Fibroblast of lung (primary cell): Measurements from ENCODE around the gene R3HDM4. TPM values are rescaled to one million over a fixed set of nuclear protein-coding genes. Genes with fewer than 3 reads are reported as not detected.

ENCODE experiments used
- DNase-seq, 2 donors: peaks; one replicate each; pipeline versions ENCODE4 v3.0.0 to v3.0.0-alpha.2; 2010; ENCODE audit warnings: low read depth in 2 of 2
- H2AFZ ChIP-seq: 2 replicates; pipeline ENCODE4 v1.5.1; 2012; ENCODE audit warnings: low read length, control low read depth, inconsistent platforms
- H3K27ac ChIP-seq: 2 replicates; pipeline ENCODE4 v1.5.1; 2011; ENCODE audit warnings: low read length, control low read depth; ENCODE audit not compliant: insufficient read depth
- H3K27me3 ChIP-seq: 2 replicates; pipeline ENCODE4 v1.5.1; 2011; ENCODE audit warnings: mild to moderate bottlenecking, low read length; ENCODE audit not compliant: control insufficient read depth, insufficient read depth
- H3K36me3 ChIP-seq: 2 replicates; pipeline ENCODE4 v1.5.1; 2011; ENCODE audit warnings: low read length; ENCODE audit not compliant: control insufficient read depth, insufficient read depth
- H3K4me1 ChIP-seq: 2 replicates; pipeline ENCODE4 v1.5.1; 2011; ENCODE audit warnings: low read length; ENCODE audit not compliant: control insufficient read depth, insufficient read depth; ENCODE audit errors: extremely low read depth
- H3K4me2 ChIP-seq: 2 replicates; pipeline ENCODE4 v1.5.1; 2011; ENCODE audit warnings: low read length, control low read depth; ENCODE audit not compliant: insufficient read depth; ENCODE audit errors: extremely low read depth
- H3K4me3 ChIP-seq, 4 experiments: fragments of 200-600 bp in 1 of 4; sonication (generic) in 1 of 4; replicated peaks in 1 of 4; 2 replicates each; pipeline ENCODE4 v1.5.1; 2011 to 2016; ENCODE audit warnings: low read length in 4 of 4, low read depth in 3 of 4, mild to moderate bottlenecking in 3 of 4, control low read depth in 2 of 4, inconsistent platforms in 1 of 4, mixed read lengths in 1 of 4; ENCODE audit not compliant: insufficient read depth in 1 of 4; ENCODE audit errors: control extremely low read depth in 1 of 4
- H3K79me2 ChIP-seq: 2 replicates; pipeline ENCODE4 v1.5.1; 2012; ENCODE audit warnings: mild to moderate bottlenecking, low read length, inconsistent platforms; ENCODE audit not compliant: control insufficient read depth, insufficient read depth
- H3K9ac ChIP-seq: 2 replicates; pipeline ENCODE4 v1.5.1; 2011; ENCODE audit warnings: mild to moderate bottlenecking, low read length, control low read depth; ENCODE audit not compliant: insufficient read depth
- H3K9me3 ChIP-seq: 2 replicates; pipeline ENCODE4 v1.5.1; 2012; ENCODE audit warnings: low read depth, low read length; ENCODE audit not compliant: control insufficient read depth, insufficient read depth
- H4K20me1 ChIP-seq: 2 replicates; pipeline ENCODE4 v1.5.1; 2011; ENCODE audit warnings: low read length; ENCODE audit not compliant: control insufficient read depth, insufficient read depth; ENCODE audit errors: extremely low read depth
- EZH2 ChIP-seq: IDR thresholded peaks from 2 replicates; pipeline ENCODE4 v1.5.1; 2012; ENCODE audit warnings: low read length, control low read depth, mild to moderate bottlenecking; ENCODE audit errors: missing control alignments
- polyA plus RNA-seq, 2 donors: library from polyadenylated mRNA; depleted of rRNA in 1 of 2; stranded (reverse) in 1 of 2; unstranded in 1 of 2; fragments of >200 nt; gene quantifications; 2 replicates each; pipeline ENCODE4 v1.2.1, GENCODE V29; 2011 to 2012; ENCODE audit warnings: missing spikeins in 1 of 2
- total RNA-seq: library from RNA; depleted of rRNA; stranded (reverse); fragments of >200 nt; gene quantifications from 2 replicates; pipeline ENCODE4 v1.2.1, GENCODE V29; 2014
- TF ChIP-seq, protein P1 (sequence below), 2 donors: IDR thresholded peaks in 1 of 2; conservative IDR thresholded peaks in 1 of 2; 1 replicate in 1 of 2; 2 replicates in 1 of 2; pipeline ENCODE4 v1.5.1; 2011 to 2012; ENCODE audit warnings: low read length in 2 of 2, control low read depth in 1 of 2, inconsistent platforms in 1 of 2, low read depth in 1 of 2, mild to moderate bottlenecking in 1 of 2

Gene R3HDM4
- total and polyA plus RNA-seq, 2 donors (not counting 1 experiment from before 2014, with no cell fraction given), result 13.2 to 25.5 TPM

GRCh38 chr19:912181-913079, 589 bp downstream of the R3HDM4 start:
- H3K27ac ChIP-seq, result peak overlapping the region; percentile 71
- peak overlapping the region; percentile 54 to 84 (median 62) for H3K4me3 ChIP-seq
- H3K36me3 ChIP-seq, result no peaks in the 10 kb centered on the region
- no peak overlapping the region for H2AFZ ChIP-seq
- H3K9ac ChIP-seq, result peak overlapping the region; percentile 78
- H3K4me2 ChIP-seq, result no peak overlapping the region
- no peak for DNase-seq
- peaks cover 6% of the 10 kb centered on the region for H3K4me1 ChIP-seq
- no peaks in the 10 kb centered on the region for H4K20me1 ChIP-seq
- TF ChIP-seq, protein P1, sequence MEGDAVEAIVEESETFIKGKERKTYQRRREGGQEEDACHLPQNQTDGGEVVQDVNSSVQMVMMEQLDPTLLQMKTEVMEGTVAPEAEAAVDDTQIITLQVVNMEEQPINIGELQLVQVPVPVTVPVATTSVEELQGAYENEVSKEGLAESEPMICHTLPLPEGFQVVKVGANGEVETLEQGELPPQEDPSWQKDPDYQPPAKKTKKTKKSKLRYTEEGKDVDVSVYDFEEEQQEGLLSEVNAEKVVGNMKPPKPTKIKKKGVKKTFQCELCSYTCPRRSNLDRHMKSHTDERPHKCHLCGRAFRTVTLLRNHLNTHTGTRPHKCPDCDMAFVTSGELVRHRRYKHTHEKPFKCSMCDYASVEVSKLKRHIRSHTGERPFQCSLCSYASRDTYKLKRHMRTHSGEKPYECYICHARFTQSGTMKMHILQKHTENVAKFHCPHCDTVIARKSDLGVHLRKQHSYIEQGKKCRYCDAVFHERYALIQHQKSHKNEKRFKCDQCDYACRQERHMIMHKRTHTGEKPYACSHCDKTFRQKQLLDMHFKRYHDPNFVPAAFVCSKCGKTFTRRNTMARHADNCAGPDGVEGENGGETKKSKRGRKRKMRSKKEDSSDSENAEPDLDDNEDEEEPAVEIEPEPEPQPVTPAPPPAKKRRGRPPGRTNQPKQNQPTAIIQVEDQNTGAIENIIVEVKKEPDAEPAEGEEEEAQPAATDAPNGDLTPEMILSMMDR (conservative IDR thresholded peaks at IDR 0.05 in 1 of 2, IDR thresholded peaks at IDR 0.05 in 1 of 2; ENCODE audit: low read depth in 1 of 2, low read length in 2 of 2), result no peak
- TF ChIP-seq EZH2, result no peak
- H3K79me2 ChIP-seq, result peaks cover 12% of the 10 kb centered on the region
- H3K27me3 ChIP-seq, result peaks cover 3% of the 10 kb centered on the region
- H3K9me3 ChIP-seq, result no peaks in the 10 kb centered on the region

DNA sequence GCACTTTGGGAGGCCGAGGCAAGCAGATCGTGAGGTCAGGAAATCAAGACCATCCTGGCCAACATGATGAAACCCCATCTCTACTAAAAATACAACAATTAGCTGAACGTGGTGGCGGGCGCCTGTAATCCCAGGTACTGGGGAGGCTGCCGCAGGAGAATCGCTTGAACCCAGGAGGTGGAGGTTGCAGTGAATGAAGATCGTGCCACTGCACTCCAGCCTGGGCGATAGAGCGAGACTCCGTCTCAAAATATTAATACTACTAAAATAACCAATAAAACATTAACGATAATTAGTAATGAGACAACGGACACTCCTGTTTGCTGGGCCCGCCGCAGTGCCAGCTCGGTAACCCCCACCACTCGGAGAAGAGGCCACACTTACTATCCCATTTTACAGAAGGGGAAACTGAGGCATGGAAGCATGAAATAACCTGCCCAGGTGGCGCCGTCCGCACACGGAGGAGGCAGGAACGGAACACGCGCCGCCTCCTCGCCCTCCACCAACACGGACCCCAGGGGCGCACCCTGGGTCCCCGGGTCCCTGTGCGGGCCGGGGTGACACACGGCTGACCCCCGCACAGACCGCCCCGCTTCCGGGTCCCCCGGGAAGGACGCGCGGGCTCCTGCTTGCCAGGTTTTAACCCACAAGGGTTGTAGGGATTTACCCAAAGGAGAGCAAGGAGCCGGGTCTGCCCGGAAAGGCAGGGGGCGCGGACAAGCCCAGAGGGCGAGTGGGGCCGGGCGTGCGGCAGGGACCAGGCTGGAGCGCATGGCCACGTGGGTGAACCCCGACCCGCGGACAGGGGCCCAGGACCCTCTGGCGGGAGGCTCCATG, 1.6 kb downstream of the R3HDM4 start:
- H3K36me3 ChIP-seq, result no peaks in the 10 kb centered on the region
- DNase-seq, result no peak
- peak overlapping the region; percentile 25 for H3K4me2 ChIP-seq
- TF ChIP-seq, protein P1 (conservative IDR thresholded peaks at IDR 0.05 in 1 of 2, IDR thresholded peaks at IDR 0.05 in 1 of 2; ENCODE audit: low read depth in 1 of 2, low read length in 2 of 2), result no peak
- no peak for TF ChIP-seq EZH2
- H3K4me3 ChIP-seq, result peak overlapping the region in 1 of 4 experiments; percentile 25
- H4K20me1 ChIP-seq, result no peaks in the 10 kb centered on the region
- H3K79me2 ChIP-seq, result peaks cover 12% of the 10 kb centered on the region
- peaks cover 6% of the 10 kb centered on the region for H3K4me1 ChIP-seq
- H3K27ac ChIP-seq, result no peak overlapping the region
- H3K9me3 ChIP-seq, result no peaks in the 10 kb centered on the region
- no peak overlapping the region for H3K9ac ChIP-seq
- no peaks in the 10 kb centered on the region for H3K27me3 ChIP-seq
- no peak overlapping the region for H2AFZ ChIP-seq
